OCI-LY7 (cell line): ENCODE measurements around the gene PRR15L. TPM values are rescaled to one million over a fixed set of nuclear protein-coding genes. Genes with fewer than 3 reads are reported as not detected.
"Not testable (repeated sequence)": the region's sequence is repeated elsewhere in the genome, so short reads cannot be mapped to it uniquely, and the experiment has no call there.

Experiments
- BruUV-seq: library from RNA; stranded (reverse); fragments of 400-500 nt; replicated peaks from 2 replicates; lab custom pipeline; 2021; lab: Mats Ljungman, UMichigan
- CTCF ChIA-PET: fragments of 300-600 bp; sonication (Branson Sonifier 250); formaldehyde crosslinking; loops from one replicate; lab custom pipeline; 2022; ENCODE audit warnings: antibody characterized with exemption; ENCODE audit not compliant: unreplicated experiment; lab: Charles Lee
- POLR2A ChIA-PET: fragments of 300-600 bp; sonication (Branson Sonifier 250); formaldehyde crosslinking; loops from one replicate; lab custom pipeline; 2022; ENCODE audit warnings: antibody characterized with exemption; lab: Charles Lee
- DNase-seq: peaks from one replicate; pipeline ENCODE4 v3.0.0-alpha.2; 2015; ENCODE audit warnings: low spot score
- H2AFZ ChIP-seq: fragments of 200-600 bp; sonication (generic), shearing (Covaris generic); 2 replicates; pipeline ENCODE4 v1.6.1; 2014; ENCODE audit warnings: mild to moderate bottlenecking, antibody characterized with exemption, low read length, moderate library complexity
- H3K27ac ChIP-seq: fragments of 200-600 bp; sonication (generic); 2 replicates; pipeline ENCODE4 v1.5.1; 2014; ENCODE audit warnings: mixed run types, low read depth, mild to moderate bottlenecking, moderate library complexity, low read length, inconsistent platforms; ENCODE audit not compliant: poor library complexity, severe bottlenecking
- H3K36me3 ChIP-seq: fragments of 200-600 bp; sonication (generic); 2 replicates; pipeline ENCODE4 v1.6.1; 2014; ENCODE audit warnings: mild to moderate bottlenecking, antibody characterized with exemption, low read length, moderate library complexity, mixed read lengths; ENCODE audit not compliant: insufficient read depth
- H3K4me1 ChIP-seq: fragments of 200-600 bp; sonication (generic); 2 replicates; pipeline ENCODE4 v1.5.1; 2014; ENCODE audit warnings: mild to moderate bottlenecking, low read length; ENCODE audit not compliant: insufficient read depth, poor library complexity, severe bottlenecking
- H3K4me2 ChIP-seq: fragments of 200-600 bp; sonication (generic); 2 replicates; pipeline ENCODE4 v1.6.1; 2014; ENCODE audit warnings: mild to moderate bottlenecking, low read length
- H3K4me3 ChIP-seq: fragments of 200-600 bp; sonication (generic); 2 replicates; pipeline ENCODE4 v1.5.1; 2014; ENCODE audit warnings: mild to moderate bottlenecking, low read depth, low read length; ENCODE audit not compliant: poor library complexity, severe bottlenecking
- H3K79me2 ChIP-seq: fragments of 200-600 bp; sonication (generic); 2 replicates; pipeline ENCODE4 v1.6.1; 2016; ENCODE audit warnings: low read depth, mild to moderate bottlenecking, low read length, moderate library complexity, mixed read lengths; ENCODE audit not compliant: insufficient read depth
- H3K9me2 ChIP-seq: fragments of 200-600 bp; sonication (generic); 2 replicates; pipeline ENCODE4 v1.6.1; 2016; ENCODE audit warnings: mild to moderate bottlenecking, low read length, mixed read lengths; ENCODE audit not compliant: insufficient read depth
- H3K9me3 ChIP-seq: fragments of 200-600 bp; sonication (generic); 2 replicates; pipeline ENCODE4 v1.6.1; 2014; ENCODE audit warnings: mild to moderate bottlenecking, mixed run types, low read length, mixed read lengths
- H4K20me1 ChIP-seq: fragments of 200-600 bp; sonication (generic); 2 replicates; pipeline ENCODE4 v1.6.1; 2014; ENCODE audit warnings: mild to moderate bottlenecking, antibody characterized with exemption, low read length, moderate library complexity, mixed read lengths; ENCODE audit not compliant: insufficient read depth
- CTCF ChIP-seq: fragments of 200-600 bp; sonication (generic); conservative IDR thresholded peaks from 2 replicates; pipeline ENCODE4 v1.5.1; 2014; ENCODE audit warnings: mild to moderate bottlenecking, antibody characterized with exemption, low read length, moderate library complexity, mixed read lengths
- EZH2phosphoT487 ChIP-seq: fragments of 200-600 bp; sonication (generic); IDR thresholded peaks from 2 replicates; pipeline ENCODE4 v1.6.1; 2018; ENCODE audit warnings: low read depth, borderline replicate concordance, mild to moderate bottlenecking, mixed run types, antibody characterized with exemption, low read length, moderate library complexity, mixed read lengths
- intact Hi-C: fragments of 100-400 bp; cut with micrococcal nuclease; formaldehyde crosslinking; loops from one replicate; pipeline ENCODE4 v1.10.0; 2022; ENCODE audit not compliant: unreplicated experiment
- total RNA-seq, 2 experiments: library from RNA; depleted of rRNA in 1 of 2; stranded (reverse); fragments of >200 nt in 1 of 2; shearing (Covaris generic) in 1 of 2; gene quantifications; 2 replicates each; pipeline ENCODE4 v1.2.3, GENCODE V29; 2014 to 2022

PRR15L gene
- total RNA-seq, 2 experiments from 2014 or later = not detected

- ChIA-PET POLR2A (no interaction called here), CTCF (no interaction called here)
- TF ChIP-seq EZH2phosphoT487 (no peak), CTCF (no peak)
- Histone ChIP-seq H3K4me2 (no peak overlapping the region), H4K20me1 (no peaks in the 10 kb centered on the region), H3K4me3 (no peak overlapping the region), H3K36me3 (peaks cover 60% of the 10 kb centered on the region; the same call in 1 of the 2 replicates), H3K27ac (no peak overlapping the region), H3K9me3 (no peaks in the 10 kb centered on the region), H3K9me2 (no peaks in the 10 kb centered on the region), H3K4me1 (no peaks in the 10 kb centered on the region), H2AFZ (no peak overlapping the region), H3K79me2 (no peaks in the 10 kb centered on the region)
- intact Hi-C loops = no loop called here
- no TSS peak for BruUV-seq
- DNase-seq = no peak
These were observed 29.8 kb downstream of the PRR15L start for GRCh38 chr17:47927821-47928400.

- POLR2A ChIA-PET = no interaction called here
- TF ChIP-seq EZH2phosphoT487 (no peak), CTCF (no peak)
- intact Hi-C loops = no loop called here
- CTCF ChIA-PET = no interaction called here
- no peak for DNase-seq
- H3K36me3 ChIP-seq = peaks cover 66% of the 10 kb centered on the region; the same call in 1 of the 2 replicates
- H3K4me3 ChIP-seq = no peak overlapping the region
- H3K9me3 ChIP-seq = no peaks in the 10 kb centered on the region
- no peak overlapping the region for H3K27ac ChIP-seq
- H3K4me1 ChIP-seq = no peaks in the 10 kb centered on the region
- no peaks in the 10 kb centered on the region for H4K20me1 ChIP-seq
- no peaks in the 10 kb centered on the region for H3K9me2 ChIP-seq
- no TSS peak for BruUV-seq
- no peak overlapping the region for H3K4me2 ChIP-seq
- no peaks in the 10 kb centered on the region for H3K79me2 ChIP-seq
- no peak overlapping the region for H2AFZ ChIP-seq
These were observed 32.0 kb downstream of the PRR15L start for GRCh38 chr17:47925678-47925988.

DNA sequence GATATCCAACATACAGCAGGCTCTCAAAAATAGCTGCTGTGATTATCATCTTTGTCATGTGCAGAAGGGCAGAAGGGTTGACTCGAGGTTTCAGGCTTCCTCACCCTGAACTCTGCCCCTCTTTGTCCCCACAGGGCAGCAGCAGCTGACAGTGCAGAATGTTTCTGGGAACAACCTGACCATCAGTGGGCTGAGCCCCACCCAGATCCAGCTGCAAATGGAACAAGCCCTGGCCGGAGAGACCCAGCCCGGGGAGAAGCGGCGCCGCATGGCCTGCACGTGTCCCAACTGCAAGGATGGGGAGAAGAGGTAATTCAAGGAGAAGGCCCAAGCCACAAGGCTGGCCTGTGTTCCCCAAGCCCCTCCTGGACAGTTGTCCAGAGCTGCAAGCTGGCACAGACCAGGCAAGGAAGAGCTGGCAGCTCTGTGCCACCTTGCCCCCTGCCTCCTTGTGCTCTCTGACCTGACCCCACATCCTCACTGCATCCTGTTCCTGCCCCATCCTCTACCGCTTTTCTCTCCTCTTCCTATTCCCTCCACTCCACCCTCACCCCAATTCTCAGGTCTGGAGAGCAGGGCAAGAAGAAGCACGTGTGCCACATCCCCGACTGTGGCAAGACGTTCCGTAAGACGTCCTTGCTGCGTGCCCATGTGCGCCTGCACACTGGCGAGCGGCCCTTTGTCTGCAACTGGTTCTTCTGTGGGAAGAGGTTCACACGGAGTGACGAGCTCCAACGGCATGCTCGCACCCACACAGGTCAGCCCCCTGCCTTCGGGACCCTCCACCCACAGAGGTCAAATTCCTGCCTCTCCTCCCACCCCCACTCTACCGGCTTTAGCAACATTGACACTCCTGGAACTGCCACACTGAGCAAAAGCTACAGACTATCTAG lies 32.7 kb downstream of the PRR15L start:
- no TSS peak for BruUV-seq
- intact Hi-C loops = no loop called here
- ChIA-PET CTCF (no interaction called here), POLR2A (no interaction called here)
- no peak for TF ChIP-seq EZH2phosphoT487
- TF ChIP-seq CTCF = no peak
- no peaks in the 10 kb centered on the region for H4K20me1 ChIP-seq
- H3K79me2 ChIP-seq = no peaks in the 10 kb centered on the region
- no peaks in the 10 kb centered on the region for H3K9me2 ChIP-seq
- H3K36me3 ChIP-seq = peaks cover 61% of the 10 kb centered on the region; the same call in 1 of the 2 replicates
- no peak for DNase-seq
- no peaks in the 10 kb centered on the region for H3K4me1 ChIP-seq
- H3K27ac ChIP-seq = no peak overlapping the region
- H2AFZ ChIP-seq = no peak overlapping the region
- H3K4me3 ChIP-seq = no peak overlapping the region
- H3K9me3 ChIP-seq = no peaks in the 10 kb centered on the region
- H3K4me2 ChIP-seq = no peak overlapping the region

GRCh38 chr17:47919889-47920288 lies 37.8 kb downstream of the PRR15L start:
- H3K9me3 ChIP-seq, H3K79me2 ChIP-seq, H4K20me1 ChIP-seq, H2AFZ ChIP-seq, intact Hi-C loops, H3K4me1 ChIP-seq, H3K27ac ChIP-seq, H3K4me3 ChIP-seq, POLR2A ChIA-PET, CTCF ChIA-PET, BruUV-seq, H3K4me2 ChIP-seq, DNase-seq, H3K9me2 ChIP-seq: not testable (repeated sequence)
- peaks cover 47% of the 10 kb centered on the region for H3K36me3 ChIP-seq
